NCI-H345 treated with DMSO at 0.1 percent for 48 hours (cell line): ENCODE data around the gene YDJC.
A peak's percentile ranks its signal among the peaks of the same experiment; 100 is the strongest.
"Not testable (repeated sequence)": the region's sequence is repeated elsewhere in the genome, so short reads cannot be mapped to it uniquely, and the experiment has no call there.

ENCODE experiments used
- DNase-seq: peaks from one replicate; lab custom pipeline; 2025; ENCODE audit not compliant: unreplicated experiment; lab: John Stamatoyannopoulos, UW

The YDJC gene

DNA sequence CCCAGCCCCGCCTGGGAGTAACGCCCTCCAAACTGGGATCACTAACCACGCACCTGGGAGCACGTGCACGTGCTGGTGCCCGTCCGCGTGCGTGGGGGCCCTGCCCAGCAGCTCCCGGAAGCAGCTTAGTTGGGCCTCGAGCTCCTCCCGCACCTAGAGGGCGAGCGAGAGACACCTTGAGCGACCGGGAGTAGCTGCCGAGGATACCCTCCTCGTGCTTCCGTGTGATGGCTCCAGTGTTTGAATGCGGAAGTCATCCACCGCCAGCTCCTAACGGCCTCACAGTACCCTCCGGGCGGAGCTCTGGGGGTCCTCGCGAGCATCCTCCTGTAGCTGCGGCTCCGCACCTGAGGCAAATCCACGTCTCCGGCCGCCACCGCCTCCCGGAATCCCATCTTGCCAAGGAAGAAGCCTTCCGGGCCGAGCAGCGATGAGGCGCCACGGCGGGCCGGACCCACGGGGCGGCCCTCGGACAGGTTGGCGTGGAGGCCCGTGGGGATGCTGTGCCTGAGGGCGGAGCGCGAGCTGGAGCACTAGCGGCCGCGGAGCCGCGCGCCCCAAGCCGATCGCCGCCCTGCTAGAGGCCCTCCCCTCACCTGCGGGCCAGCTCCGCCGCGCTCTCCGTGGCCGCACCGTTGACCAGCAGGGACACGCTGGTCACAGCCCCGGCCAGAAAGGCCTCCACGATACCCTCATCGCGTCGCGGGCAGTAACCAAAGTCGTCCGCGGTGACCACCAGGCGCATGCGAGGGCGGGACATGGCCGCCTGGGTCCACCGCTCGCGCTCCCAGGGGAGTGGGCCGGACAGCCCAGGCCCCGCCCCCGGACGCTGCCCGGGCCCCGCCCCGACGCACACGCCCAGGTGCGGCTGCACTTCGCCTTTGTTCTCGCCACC is at the start of gene YDJC:
TSS of gene YDJC (minus strand) at position 768 of the 895 bp plus-strand sequence. CDS start at position 760, 8 bp downstream.
- DNase-seq, result peak; percentile 80

DNA sequence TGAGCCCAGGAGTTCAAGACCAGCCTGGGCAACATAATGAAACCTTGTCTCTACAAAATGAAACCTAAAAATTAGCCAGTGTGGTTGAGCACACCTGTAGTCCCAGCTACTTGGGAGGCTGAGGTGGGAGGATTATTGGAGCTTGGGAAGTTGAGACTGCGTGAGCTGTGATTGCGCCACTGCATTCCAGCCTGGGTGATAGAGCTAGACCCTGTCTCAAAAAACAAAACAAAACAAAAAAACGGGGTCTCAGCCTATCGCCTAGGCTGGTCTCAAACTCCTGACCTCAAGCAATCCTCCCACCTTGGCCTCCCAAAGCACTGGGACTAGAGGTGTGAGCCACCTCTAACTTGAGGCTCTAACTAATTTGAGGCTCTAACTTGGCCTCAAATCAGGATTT is 49.6 kb upstream of the YDJC start:
- no peak for DNase-seq

- DNase-seq, result not testable (repeated sequence)
Observed at GRCh38 chr22:21678842-21679241, 49.0 kb upstream of the YDJC start.

- DNase-seq, result peak; percentile 82
Observed at GRCh38 chr22:21677606-21678443, 48.0 kb upstream of the YDJC start.

GRCh38 chr22:21674638-21675245 is 44.9 kb upstream of the YDJC start:
- DNase-seq, result no peak

- no peak for DNase-seq
Observed at GRCh38 chr22:21673534-21674321, 43.9 kb upstream of the YDJC start.

- DNase-seq, result no peak
Observed at GRCh38 chr22:21672107-21672629, 42.3 kb upstream of the YDJC start.

GRCh38 chr22:21669026-21669425 is 39.2 kb upstream of the YDJC start:
- peak; percentile 11 for DNase-seq

DNA sequence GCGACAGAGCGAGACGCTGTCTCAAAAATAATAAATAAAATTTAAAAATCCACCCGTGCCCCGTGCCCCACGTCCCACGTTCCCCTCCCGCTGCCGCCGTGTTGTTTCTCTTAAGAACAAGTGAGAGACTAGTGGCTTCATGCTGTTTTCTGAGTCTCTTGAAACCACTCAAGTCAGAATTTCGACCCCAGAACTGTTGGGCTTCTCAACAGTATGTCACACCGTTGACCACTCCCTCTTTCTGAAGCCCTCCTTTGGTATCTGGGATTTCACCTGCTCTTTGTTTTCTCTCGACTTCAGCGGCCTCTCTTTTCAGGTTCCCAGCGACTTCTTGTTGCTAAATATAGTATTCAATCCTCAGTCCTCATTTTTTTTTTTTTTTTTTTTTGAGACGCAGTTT is 37.0 kb upstream of the YDJC start:
- DNase-seq, result no peak

- DNase-seq, result no peak
Observed at GRCh38 chr22:21665047-21665851, 35.4 kb upstream of the YDJC start.

DNA sequence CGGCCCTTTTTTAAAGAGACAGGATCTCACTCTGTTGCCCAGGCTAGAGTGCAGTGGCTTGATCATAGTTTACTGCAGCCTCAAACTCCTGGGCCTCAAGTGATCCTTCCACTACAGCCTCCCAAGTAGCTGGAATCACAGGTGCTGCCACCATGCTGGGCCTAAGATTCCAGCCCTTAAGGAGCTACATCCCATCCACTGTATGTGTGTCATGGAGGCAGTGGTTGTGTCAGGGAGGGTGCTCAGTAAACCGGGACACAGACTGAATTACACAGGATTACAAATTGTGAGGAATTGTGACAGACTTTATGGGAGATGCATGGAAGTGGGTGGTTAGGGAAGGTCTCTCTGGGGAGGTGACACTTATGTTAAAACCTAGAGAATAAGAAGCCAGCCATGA is 33.9 kb upstream of the YDJC start:
- DNase-seq, result no peak

- DNase-seq, result no peak
Observed at GRCh38 chr22:21661991-21662390, 32.2 kb upstream of the YDJC start.

DNA sequence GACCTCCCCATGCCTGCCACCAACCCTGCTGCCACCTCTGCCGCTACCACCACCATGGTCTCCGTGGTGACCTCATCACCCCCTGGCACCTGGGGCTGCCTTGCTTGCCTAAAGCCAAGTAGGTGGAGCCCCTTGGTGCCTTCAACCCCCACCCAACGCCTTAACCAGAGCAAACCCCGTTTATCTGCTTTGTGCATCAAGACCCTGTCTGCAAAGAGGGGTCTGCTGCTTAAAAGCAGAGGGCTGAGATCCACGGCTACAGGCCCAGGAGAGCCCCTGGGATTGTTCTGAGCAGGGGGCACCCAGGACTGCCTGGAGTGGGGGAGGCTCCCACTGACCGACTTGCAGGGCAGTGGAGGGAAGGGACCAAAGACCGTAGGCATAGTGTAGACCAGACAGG is 31.1 kb upstream of the YDJC start:
- DNase-seq, result no peak

DNA sequence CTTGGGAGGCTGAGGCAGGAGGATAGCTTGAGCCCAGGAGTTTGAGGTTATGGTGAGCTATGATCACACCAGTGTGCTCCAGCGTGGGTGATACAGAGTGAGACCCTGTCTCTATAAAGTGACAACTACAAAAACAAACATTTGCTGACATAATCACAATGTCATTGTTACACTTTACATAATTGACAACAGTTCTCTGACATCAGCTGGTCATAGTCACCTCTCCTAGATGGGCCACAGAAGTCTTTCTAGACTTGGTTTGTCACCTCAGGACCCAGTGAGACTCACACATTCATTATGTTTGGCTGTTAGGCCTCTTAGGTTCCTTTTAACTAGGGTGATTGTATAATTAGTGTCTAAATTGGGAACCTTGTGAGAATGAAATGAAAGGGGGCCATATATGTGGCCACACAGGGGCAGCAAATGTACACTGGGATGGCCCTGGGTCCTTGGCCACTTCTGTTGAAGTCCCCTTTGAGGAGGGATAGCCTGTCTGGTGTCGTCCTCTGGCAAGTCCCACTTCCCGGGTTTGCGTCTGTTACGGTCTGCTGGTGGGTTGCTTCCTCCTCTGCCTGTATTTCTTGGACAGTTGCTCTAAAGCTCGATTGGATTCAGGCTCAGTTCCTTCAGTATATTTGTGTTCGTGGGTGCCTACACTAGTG is 30.2 kb upstream of the YDJC start:
- no peak for DNase-seq

DNA sequence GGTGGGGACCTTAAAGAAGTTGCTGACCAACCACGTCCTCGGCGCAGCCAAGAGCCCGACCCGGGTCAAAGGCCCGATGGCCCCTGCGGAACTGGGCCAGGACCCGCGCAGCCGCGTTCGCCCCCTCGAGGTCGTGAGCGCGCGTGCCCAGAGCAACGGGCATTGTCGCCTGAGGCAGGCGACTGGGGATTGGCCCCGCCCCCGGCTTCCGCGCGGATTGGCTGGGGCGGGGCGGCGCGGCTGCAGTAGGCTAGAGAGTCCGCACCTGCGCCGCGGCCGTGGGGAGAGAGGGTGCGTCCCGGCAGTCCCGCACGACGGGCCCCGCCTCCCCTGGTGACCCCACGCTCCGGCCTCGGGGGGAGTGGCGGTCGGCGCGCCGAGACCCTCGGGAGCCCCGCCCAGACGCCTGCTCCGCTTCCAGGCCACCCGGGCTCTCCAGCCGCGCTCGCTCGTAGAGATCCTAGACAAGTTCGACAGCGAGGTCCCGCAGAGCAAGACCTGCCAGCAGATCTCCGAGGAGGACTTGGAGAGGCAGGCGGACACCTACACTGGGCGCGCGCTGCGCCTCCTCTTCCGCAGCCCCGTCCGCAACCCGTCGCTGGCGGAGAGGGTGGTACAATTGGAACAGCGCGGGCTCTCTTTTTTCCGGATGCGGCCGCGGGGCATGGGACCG is 27.7 kb upstream of the YDJC start:
- peak; percentile 70 for DNase-seq

DNA sequence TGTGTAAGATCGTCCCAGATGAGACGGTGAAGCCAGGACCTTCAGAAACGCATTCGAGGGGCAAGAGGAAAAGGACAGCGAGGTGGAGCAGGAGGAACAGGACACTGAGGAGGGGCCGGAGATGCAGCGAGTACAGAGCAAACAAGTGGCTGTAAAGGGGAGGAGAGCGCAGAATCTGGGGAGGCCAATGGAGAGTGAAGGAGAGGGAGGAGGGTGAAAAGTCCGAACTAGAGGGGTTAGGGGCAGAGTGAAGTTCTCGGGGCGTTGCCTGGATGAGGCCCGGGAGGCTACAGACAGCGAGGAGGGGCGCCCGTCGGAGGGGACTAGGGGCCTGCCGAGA is 27.2 kb upstream of the YDJC start:
- no peak for DNase-seq

GRCh38 chr22:21652547-21653545 is 23.0 kb upstream of the YDJC start:
- no peak for DNase-seq
